ENCODE results near the gene TNNC1. TPM values are rescaled to one million over a fixed set of nuclear protein-coding genes. Genes with fewer than 3 reads are reported as not detected.

Gene TNNC1
- total RNA-seq, 1 donor from 2014 or later = 12.4 TPM

- no peak for DNase-seq (ENCODE audit: low read depth)
- Histone ChIP-seq H3K4me1 (ENCODE audit: insufficient read depth, low read length) (no peaks in the 10 kb centered on the region), H4K20me1 (ENCODE audit: insufficient read depth, low read length) (peaks cover 16% of the 10 kb centered on the region), H3K36me3 (ENCODE audit: insufficient read depth, low read length) (peaks cover 11% of the 10 kb centered on the region), H3K4me2 (ENCODE audit: low read length) (no peak overlapping the region), H3K27ac (ENCODE audit: low read depth, low read length) (no peak overlapping the region), H2AFZ (ENCODE audit: low read depth, low read length) (no peak overlapping the region), H3K27me3 (ENCODE audit: insufficient read depth, low read length) (no peaks in the 10 kb centered on the region), H3K79me2 (ENCODE audit: insufficient read depth, low read length) (peaks cover 11% of the 10 kb centered on the region), H3K4me3 (ENCODE audit: insufficient read depth, low read depth, low read length) (no peak overlapping the region), H3K9ac (ENCODE audit: low read length) (no peak overlapping the region), H3K9me3 (ENCODE audit: insufficient read depth, low read depth, low read length) (no peaks in the 10 kb centered on the region)
- TF ChIP-seq CTCF (IDR thresholded peaks at IDR 0.05; ENCODE audit: insufficient read depth, low read depth, low read length) = no peak
- TF ChIP-seq EZH2 (IDR thresholded peaks at IDR 0.05; ENCODE audit: insufficient read depth, low read length) = no peak
- FAIRE-seq = no peak
- Mint-ChIP-seq H3K27me3 (ENCODE audit: low read depth, unreplicated experiment) (no peaks in the 10 kb centered on the region), H3K36me3 (ENCODE audit: low read depth, unreplicated experiment) (peaks cover 19% of the 10 kb centered on the region), H3K4me3 (ENCODE audit: unreplicated experiment) (no peak overlapping the region), H3K4me1 (ENCODE audit: low read depth, unreplicated experiment) (no peaks in the 10 kb centered on the region), H3K9me3 (ENCODE audit: unreplicated experiment) (no peaks in the 10 kb centered on the region), H3K27ac (ENCODE audit: unreplicated experiment) (no peak overlapping the region)
Measured at GRCh38 chr3:52402101-52402521, 51.7 kb downstream of the TNNC1 start.

GRCh38 chr3:52401551-52401950 lies 52.3 kb downstream of the TNNC1 start:
- H2AFZ ChIP-seq (ENCODE audit: low read depth, low read length) = no peak overlapping the region
- Mint-ChIP-seq H3K4me1 (ENCODE audit: low read depth, unreplicated experiment) (no peaks in the 10 kb centered on the region), H3K27ac (ENCODE audit: unreplicated experiment) (no peak overlapping the region), H3K36me3 (ENCODE audit: low read depth, unreplicated experiment) (peaks cover 19% of the 10 kb centered on the region), H3K4me3 (ENCODE audit: unreplicated experiment) (no peak overlapping the region), H3K27me3 (ENCODE audit: low read depth, unreplicated experiment) (no peaks in the 10 kb centered on the region), H3K9me3 (ENCODE audit: unreplicated experiment) (no peaks in the 10 kb centered on the region)
- peaks cover 11% of the 10 kb centered on the region for H4K20me1 ChIP-seq (ENCODE audit: insufficient read depth, low read length)
- H3K27ac ChIP-seq (ENCODE audit: low read depth, low read length) = no peak overlapping the region
- H3K36me3 ChIP-seq (ENCODE audit: insufficient read depth, low read length) = peaks cover 11% of the 10 kb centered on the region
- H3K4me1 ChIP-seq (ENCODE audit: insufficient read depth, low read length) = no peaks in the 10 kb centered on the region
- no peak overlapping the region for H3K4me3 ChIP-seq (ENCODE audit: insufficient read depth, low read depth, low read length)
- H3K27me3 ChIP-seq (ENCODE audit: insufficient read depth, low read length) = no peaks in the 10 kb centered on the region
- FAIRE-seq = no peak
- H3K79me2 ChIP-seq (ENCODE audit: insufficient read depth, low read length) = peaks cover 6% of the 10 kb centered on the region
- H3K9ac ChIP-seq (ENCODE audit: low read length) = no peak overlapping the region
- no peak for TF ChIP-seq CTCF (IDR thresholded peaks at IDR 0.05; ENCODE audit: insufficient read depth, low read depth, low read length)
- TF ChIP-seq EZH2 (IDR thresholded peaks at IDR 0.05; ENCODE audit: insufficient read depth, low read length) = no peak
- DNase-seq (ENCODE audit: low read depth) = no peak
- no peaks in the 10 kb centered on the region for H3K9me3 ChIP-seq (ENCODE audit: insufficient read depth, low read depth, low read length)
- H3K4me2 ChIP-seq (ENCODE audit: low read length) = no peak overlapping the region

Other genes starting within 250 kb of the TNNC1 start
- 0.25 and 0.36 TPM in 2 replicates for gene TLR9, start 228.4 kb downstream of the TNNC1 start, total RNA-seq
- gene TWF2, start 214.9 kb downstream of the TNNC1 start, total RNA-seq = 103 and 105 TPM in 2 replicates
- gene PPM1M, start 208.3 kb downstream of the TNNC1 start, total RNA-seq = 8.9 and 9.1 TPM in 2 replicates
- 57.4 and 59.7 TPM in 2 replicates for gene WDR82, start 175.4 kb downstream of the TNNC1 start, total RNA-seq
- 4.8 and 5.2 TPM in 2 replicates for gene GLYCTK, start 166.2 kb downstream of the TNNC1 start, total RNA-seq
- 2.2 and 2.3 TPM in 2 replicates for gene DNAH1, start 137.7 kb downstream of the TNNC1 start, total RNA-seq
- gene BAP1, start 44.0 kb downstream of the TNNC1 start, total RNA-seq = 70.6 and 74.0 TPM in 2 replicates
- 3.9 and 4.8 TPM in 2 replicates for gene PHF7, start 43.4 kb downstream of the TNNC1 start, total RNA-seq
- gene SEMA3G, start 8.9 kb downstream of the TNNC1 start, total RNA-seq = 0.09 and 0.26 TPM in 2 replicates
- gene NISCH, start 1.6 kb upstream of the TNNC1 start, total RNA-seq = 118 TPM in 2 replicates
- gene STAB1, start 41.3 kb upstream of the TNNC1 start, total RNA-seq = 0.39 TPM in 1 of 2 replicates, not detected in the other
- 178 and 189 TPM in 2 replicates for gene NT5DC2, start 79.8 kb upstream of the TNNC1 start, total RNA-seq
- 22.9 and 26.0 TPM in 2 replicates for gene UQCC5, start 82.6 kb upstream of the TNNC1 start, total RNA-seq
- gene PBRM1, start 231.9 kb upstream of the TNNC1 start, total RNA-seq = 54.5 and 58.4 TPM in 2 replicates
- gene GNL3, start 232.0 kb upstream of the TNNC1 start, total RNA-seq = 85.4 and 93.7 TPM in 2 replicates

All from astrocyte (in vitro differentiated cells and primary cell).